Activated CD4-positive, alpha-beta T cell treated with anti-CD3 and anti-CD28 coated beads, Interleukin-2, Interleukin-4, amounts not matched to agents 100 ng/mL and 50 ng/mL, durations not matched to agents 16 hours and 8 hours (primary cell): ENCODE measurements around the gene MRPS18A.
A peak's percentile ranks its signal among the peaks of the same experiment; 100 is the strongest.
"Not testable (repeated sequence)": the region's sequence is repeated elsewhere in the genome, so short reads cannot be mapped to it uniquely, and the experiment has no call there.

Experiments used
- DNase-seq: peaks from one replicate; pipeline ENCODE4 v3.0.0-alpha.2; 2020; ENCODE audit warnings: low spot score

Gene MRPS18A

DNA sequence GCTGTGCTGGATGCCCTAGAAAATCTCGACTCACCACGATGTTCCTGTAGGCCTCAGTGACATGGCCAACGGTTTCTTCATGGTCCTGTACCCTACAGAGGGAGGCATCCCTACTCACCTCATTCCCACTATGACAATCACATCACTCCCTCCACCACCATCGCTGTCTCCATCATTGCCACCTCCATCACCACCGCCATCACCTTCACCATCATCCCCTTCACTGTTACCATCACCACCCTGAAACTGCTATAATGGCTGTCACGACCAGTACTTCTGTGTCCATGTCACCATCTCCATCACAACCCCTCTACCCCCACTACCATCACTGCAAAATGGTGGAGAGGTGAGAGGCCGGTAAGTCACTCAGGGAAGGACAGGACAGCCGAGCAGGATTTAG lies 29.8 kb upstream of the MRPS18A start:
- DNase-seq = no peak

DNA sequence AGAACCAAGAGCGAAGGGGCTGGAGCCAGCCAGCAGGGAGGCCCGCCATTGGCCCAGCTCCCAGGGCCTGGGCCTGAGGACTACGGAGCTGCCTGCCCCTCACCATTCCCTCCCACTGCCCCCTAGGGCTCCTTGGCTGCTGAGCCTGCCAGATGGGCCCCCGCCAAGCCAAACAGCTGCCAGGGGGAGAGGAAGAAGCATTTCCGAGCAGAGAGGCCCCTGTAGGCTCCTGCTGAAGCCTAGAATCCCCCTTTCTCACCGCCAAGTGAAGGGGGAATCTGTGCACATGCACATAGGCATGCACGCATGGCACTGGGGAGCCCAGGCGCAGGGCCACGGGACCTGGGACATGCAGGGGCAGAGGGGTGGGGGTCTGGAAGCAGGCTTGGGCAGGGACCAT lies 28.5 kb upstream of the MRPS18A start:
- DNase-seq = no peak

DNA sequence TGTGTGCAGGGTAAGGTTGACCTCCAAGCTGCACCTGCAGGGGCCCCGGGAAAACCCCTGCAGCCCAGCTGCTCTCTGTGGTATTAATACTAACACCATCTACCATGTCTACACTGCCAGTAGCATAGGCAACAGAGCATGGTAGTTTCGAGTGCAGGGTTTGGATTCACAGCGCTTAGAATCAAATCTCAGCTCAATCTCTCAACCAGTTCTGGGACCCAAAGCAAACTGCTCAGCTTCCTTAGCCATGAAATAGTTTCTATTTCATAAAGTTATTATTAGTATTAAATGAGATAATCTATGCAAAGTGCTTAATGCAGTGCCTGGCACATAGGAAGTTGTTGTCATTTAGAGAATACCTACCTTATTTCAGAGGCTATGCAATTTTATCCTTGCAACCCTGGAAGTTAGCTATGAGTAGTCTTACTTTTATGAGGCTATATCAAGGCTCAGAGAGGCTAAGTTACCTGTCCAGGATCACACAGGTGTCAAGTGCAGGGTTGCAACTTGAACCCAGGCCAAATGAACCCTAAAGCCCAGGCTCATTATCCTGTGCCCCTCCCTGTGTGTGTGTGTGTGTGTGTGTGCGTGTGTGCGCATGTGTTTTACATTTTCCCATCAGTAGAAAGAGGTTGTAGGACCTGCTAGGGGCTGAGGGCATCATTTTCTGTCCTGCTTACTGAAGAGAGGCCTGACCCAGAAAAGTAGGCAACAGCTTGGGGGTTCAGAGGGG lies 27.6 kb upstream of the MRPS18A start:
- no peak for DNase-seq

DNA sequence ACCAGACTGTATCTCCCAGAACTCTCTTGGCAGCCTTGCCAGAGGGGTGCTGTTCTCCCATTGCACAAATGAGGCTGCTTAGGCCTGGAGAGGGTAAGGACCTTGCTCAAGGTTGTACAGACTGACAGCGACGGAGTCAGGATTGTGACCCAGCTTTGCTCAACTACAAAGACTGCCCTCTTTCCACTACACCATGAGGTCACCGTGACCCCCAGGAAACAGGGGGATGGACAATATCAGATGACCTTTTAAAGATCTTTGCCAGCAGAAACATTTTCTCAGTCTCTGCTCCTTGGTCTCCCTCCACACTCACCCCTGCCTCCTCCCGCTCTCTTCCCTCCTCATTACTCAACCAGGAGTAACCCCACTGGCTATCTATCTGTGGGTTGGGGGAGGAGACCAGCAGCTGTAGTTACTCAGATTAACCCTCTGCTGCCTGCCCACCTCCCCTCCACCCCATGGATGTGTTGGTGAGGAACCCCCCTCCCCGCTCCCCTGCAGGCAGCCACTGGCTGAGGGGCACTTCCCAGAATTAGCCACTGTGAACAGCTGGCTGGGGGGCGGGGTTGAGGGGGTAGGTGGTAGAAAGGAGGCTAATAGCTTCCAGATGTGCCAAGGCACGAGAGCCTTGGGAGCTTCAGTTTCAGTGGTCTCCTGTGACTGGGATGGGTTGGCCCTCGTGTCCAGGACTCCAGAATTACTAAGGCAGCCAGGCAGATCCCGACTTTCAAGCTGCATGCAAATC lies 26.9 kb upstream of the MRPS18A start:
- no peak for DNase-seq

DNA sequence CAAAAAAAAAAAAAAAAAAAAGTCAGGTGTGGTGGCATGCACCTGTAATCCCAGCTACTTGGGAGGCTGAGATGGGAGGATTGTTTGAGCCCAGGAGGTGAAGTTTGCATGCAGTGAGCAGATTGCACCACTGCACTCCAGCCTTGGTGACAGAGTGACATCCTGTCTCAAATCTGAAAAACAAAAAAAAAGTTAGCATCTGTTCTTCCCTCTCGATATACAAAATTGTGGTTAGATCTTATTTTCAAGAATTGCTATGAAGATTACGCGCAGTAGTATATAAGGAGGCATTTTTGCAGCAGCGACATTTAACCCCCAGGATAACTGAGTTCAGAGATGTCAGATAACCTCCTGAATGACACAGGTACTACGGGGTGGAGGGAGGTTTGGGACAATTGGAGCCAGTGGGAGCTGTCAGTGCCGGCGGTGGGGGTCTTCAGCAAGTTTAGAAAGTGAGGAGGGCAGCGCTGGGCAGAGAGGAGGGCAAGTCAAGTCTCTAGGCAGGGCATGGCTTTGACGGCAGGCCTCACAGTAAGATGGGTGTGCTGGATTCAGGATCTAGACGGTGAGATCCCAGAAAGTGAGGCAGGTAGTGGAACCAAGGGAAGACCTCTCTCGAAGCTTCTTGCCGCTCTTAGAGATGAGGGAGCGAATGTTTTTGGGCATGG lies 26.2 kb upstream of the MRPS18A start:
- DNase-seq = no peak

DNA sequence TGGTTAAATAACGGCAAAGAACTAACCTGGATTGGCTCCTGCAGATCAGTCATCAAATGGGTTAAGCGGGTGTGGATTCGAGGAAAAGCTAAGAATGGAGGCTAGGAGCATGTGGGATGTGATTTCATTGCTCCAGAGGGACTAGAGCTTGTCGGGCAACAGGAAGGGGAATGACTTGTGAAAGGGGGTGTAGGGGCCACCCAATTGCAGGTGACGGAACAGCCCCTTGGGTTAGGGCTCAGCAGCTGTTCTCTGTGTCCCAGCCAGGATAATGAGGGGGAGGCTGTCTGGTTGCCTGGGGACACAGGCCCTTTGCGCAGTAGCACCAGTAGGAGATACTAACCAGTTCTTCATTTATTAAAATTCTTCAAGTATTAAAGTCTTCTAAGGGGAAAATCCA lies 25.0 kb upstream of the MRPS18A start:
- no peak for DNase-seq

DNA sequence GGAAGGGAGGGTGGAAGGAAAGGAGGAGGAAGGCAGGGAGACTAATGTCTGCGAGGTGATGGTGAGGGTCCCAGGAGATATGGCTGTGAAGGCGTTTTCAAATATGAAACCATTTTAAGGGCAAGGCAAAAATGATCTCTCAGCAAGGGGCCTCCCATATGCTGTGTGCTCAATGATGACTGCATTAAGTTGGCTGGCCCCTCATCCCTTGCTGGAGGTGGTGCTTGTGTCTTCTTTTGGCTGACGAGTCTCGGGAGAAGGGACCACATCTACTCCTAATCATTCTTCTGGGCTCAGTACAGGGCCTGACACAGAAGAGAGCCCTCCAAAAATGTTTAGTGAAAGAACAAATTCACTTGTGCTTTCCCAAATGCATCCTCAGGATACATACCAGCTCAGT lies 23.0 kb upstream of the MRPS18A start:
- DNase-seq = no peak

DNA sequence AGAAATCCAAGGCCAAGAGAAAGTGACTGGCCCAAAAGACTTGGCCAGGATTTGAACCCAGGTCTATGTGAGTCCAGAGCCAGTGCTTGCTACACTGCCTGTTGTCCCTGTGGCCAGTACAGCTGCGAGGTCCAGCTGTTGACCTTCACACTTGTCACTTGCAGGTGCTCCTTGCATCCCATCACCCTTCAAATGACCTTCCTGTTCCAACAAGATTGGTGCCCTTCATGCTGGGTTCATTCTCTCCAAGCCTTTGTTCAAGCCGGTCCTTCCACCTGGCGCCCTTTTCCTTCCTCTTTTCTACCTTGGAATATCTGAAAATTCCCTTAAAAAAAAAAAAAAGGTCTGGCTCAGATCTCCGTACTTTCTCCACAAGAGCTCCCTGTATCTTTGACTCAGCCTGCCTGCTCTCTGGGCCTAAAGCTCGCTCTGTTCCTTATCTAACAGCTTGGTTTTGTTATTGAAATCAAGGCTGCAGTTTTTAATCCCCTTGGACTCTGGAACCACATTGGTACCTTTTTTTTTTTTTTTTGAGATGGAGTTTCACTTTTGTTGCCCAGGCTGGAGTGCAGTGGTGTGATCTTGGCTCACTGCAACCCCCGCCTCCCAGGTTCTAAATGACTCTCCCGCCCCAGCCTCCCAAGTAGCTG lies 22.2 kb upstream of the MRPS18A start:
- no peak for DNase-seq

DNA sequence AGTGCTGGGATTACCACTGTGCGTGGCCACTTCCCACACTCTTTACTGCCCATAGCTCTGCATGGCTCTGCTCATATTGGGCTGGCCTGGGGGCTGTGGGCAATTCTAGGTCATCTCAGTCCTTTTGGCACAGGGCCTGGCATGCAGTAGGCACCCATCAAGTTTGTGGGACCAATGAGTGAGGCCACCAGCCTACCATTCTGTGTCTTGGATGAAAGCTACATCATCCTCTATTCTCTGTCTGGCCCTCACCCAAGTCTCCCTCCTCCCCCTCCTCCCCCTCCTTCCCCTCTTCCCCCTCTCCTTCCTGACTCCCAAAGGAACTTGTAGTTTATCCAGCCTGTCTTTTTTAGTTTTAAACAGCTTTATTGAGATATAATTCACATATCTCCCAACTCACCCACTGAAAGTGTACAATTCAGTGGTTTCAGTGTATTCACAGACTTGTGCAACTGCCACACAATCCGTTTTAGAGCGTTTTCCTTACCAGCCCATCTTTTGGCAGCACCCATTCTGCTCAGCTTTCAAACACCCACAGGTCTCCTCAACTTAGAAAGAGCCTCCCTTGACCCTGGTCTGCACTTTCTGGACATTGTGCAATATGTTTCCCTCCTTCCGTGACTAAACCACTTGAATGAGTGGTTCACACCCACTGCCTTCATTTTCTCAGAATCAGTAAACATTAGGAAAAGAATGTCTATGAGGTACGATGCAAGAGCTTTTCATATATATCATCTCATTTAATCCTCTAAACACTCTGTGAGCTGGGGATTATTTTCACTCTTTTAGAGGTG lies 21.5 kb upstream of the MRPS18A start:
- peak; percentile 49 for DNase-seq

DNA sequence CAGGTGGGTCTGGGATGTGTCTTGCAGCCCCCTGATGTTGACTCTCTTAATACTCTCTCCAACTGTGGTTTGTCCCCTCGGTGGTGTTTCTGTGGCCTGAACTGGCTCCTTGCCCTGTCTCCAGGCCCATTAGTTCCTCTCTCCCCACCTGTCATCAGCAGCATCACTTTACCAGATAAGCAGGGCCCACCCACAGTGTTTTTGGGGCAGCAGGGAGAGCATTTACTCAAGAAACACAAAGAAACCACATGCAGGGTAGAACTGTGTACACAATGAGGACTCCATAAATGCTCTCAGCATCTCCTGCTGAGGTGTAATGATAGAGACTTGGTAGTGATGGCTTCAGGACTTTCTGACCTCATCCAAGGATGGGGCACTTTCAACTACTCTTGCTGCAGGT lies 20.2 kb upstream of the MRPS18A start:
- no peak for DNase-seq

DNA sequence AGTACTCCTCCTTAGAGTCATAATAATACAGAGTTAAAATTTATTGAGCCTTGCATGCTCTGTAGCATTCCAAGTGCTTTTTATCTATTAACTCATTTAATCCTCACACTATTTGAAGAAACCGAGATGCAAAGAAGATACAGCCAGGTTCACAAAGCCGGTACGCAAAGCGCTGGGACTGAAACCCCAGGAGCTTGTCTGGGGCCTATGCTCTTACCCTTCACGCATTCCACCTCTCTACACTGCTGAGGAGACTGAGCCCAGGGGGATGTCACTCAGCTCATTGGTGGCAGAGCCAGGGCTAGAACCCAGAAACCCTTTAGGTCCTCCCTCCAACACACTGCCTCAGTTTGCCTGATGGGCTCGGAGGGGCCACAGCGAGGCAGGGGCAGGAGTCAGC lies 19.7 kb upstream of the MRPS18A start:
- DNase-seq = no peak

DNA sequence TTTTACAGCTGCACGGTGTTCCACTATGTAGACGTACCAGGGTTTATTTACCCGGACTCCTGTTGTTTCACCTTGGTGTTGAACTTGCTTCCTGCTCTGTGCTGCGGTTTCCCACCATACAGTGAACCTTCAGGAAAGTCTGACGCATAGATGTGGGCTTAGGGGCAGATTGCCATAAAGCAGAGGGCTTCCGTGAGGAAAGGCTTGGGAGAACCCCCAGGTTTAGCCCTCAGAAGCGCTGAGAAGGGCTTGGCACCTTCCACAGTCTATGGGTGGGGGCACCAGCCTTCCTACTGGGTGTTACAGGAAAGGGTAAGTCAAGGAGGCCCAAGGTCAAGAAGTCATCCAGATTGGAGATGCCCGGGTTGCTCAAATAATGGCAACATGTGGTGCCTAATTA lies 19.2 kb upstream of the MRPS18A start:
- no peak for DNase-seq

DNA sequence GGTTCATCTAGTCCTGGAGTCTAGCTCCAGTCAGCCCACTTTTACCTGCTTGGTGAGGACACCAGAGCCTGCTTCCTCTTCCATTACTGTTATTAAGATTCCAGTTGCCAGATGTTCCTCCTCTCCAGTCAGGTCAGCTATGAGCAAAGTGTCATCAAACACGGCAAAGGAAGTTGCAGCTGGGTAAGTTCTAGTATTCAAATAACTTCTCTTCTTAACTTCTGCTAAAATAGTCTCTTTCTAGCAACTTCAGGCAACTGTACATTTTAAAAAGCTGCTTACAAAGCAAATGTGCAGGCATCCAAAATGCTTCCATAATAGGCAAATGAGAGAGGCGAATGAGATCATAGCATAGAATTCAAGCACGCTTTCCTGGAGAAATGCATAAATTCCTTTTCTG lies 18.4 kb upstream of the MRPS18A start:
- no peak for DNase-seq

DNA sequence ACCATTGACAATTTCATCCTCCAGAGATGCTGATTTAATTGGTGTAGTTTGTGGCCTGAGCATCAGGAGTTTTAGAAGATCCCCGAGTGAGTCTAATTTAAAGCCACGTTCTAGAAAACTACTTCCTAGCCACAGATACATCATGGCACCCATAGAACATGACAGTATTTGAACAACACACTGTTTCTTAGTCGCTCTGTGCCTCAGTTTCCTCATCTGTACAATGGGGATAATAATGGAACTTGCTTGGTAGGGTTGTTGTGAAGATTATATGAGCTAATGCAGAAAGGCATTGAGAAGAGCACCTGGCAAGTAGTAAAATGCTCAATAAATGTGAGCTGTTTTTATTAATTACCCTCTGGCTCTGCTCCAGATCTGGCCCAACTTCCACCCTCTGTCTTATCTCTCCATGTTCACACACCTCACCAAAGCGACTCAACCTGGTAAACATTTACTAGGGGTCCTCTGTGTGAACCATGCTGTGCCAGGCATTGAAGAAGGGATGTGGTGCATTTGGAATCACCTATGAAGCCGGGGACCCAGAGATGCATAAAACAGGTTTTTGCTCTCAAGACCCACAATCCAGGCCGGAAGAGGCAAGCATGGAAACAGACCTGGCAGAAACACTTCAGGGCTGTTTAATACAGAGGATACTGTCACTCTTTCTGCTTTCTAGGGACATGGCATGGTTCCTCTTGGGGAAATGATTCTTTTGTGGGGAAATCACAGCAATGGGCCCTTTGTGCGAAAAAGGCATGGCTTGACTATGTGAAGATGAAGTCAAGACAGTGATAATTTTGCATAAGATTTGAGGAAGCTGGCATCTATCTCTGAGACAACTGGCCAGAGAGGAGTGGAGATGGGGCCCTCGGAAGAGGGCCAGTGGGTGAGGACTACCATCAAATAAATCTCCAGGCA lies 16.2 kb upstream of the MRPS18A start:
- no peak for DNase-seq

DNA sequence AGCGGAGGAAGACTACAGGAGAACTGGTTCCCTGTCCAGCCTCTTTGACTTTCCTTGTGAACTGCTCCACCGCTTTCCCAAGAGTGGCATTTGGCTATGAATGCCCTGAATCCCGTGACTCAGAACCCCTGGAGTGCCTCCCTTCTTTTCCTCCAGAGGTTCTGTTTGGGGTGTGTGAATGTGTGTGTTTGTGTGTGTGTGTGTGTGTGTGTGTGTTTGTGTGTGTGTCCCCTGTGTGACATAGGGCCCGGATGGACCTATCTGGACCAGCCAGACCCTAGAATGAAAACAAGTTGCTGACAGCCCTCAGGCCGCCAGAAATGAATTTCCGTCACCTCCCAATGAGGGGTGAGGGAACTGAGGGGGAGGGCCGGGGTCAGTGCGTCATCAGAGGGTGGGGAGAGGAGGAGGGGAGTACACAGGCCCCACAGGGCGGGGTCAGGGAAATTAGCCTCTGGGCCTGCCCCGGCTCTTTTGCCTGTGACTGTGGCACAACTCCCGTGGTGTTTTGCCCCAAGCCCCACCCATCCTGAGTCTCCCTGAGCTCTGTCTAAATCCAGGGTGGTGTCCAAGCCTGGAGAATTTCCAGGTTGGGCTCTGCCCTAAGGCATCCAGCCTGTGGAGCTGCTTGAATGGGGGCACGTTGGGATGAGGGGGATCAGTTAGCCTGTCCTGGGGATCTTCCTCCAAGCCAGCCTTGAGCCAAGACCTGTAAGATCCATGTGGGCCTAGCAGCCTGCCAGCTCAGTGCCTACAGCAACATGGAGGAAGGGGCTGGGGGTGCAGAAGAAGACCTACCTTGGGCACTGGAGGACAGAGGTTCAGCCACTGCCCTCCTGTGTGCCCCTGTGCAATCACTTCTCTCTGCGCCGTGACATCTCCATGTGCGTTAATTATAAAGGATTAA lies 15.2 kb upstream of the MRPS18A start:
- no peak for DNase-seq

DNA sequence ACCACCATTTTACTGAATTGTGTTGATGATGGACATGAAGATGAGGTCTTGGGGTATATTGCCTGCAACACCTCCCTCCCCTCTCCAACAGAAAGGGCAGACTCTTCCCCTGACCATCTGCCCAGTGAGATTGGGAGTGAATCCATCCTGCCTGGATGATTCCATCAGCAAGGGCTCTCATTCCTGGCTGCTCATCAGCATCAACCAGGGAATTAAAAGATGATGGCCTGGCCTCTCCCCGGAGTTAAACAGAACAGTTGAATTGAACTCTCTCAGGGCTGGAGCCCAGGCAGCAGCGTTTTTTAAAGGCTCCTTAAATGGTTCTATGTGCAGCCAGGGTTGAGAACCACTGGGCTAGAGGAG lies 14.6 kb upstream of the MRPS18A start:
- DNase-seq = no peak

DNA sequence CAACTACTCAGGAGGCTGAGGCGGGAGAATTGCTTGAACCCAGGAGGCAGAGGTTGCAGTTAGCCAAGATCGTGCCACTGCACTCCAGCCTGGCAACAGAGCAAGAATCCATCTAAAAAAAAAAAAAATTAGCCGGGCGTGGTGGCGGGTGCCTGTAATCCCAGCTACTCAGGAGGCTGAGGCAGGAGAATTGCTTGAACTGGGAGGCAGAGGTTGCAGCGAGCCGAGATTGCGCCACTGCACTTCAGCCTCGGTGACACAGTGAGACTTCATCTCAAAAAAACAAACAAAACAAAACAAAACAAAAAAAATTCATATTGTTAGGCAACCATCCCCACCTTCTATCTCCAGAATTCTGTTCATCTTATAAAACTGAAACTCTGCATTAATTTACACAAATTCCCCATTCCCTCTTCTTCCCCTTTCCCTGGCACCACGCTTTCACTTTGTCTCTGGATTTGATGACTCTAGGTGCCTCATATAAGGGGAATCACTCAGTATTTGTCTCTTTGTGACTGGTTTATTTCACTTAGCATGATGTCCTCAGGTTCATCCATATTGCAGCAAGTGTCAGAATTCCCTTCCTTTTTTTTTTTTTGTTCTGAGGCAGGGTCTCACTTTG lies 13.5 kb upstream of the MRPS18A start:
- DNase-seq = not testable (repeated sequence)

DNA sequence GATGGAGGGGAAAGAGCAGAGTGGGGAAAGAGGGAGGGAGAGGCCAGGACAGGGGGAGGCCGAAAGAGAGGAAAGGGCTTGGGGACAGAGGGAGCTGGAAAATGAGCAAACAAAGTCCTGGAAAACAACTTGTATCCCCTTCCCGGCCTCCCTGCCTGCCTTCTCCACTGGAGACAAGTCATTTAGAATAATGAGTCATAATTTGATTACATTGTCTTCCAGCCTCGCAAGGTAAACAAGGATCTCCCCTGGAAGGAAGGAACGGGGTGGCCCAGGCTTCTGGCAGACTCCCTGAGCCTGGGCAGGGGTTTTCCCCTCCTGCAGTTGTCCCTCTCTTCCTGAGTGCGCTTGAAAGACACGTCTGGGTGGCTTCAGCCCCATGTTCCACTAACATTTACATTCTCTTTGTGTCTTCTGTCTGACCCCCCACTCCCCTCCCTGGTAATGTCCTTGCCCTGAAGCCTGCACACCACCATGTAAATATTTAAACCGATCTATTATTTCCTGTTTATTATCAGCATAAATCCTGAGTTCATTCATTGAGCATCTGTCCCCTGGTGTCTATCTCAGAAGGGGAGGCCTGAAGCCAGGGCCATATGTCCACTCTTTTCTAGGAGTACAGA lies 12.1 kb upstream of the MRPS18A start:
- no peak for DNase-seq
